Kidney (tissue), 14 donors: ENCODE measurements around the gene ADAMTS20. TPM values are rescaled to one million over a fixed set of nuclear protein-coding genes. Genes with fewer than 3 reads are reported as not detected.

ENCODE experiments used
- DNase-seq, 5 donors: peaks; one replicate each; pipeline ENCODE4 v3.0.0-alpha.2; 2013 to 2020
- FAIRE-seq: peaks from 2 replicates; lab custom pipeline; 2012; peaks lifted over from hg19 to GRCh38; lab: Jason Lieb, UNC
- H3K27ac ChIP-seq, 2 donors: one replicate each; pipeline ENCODE4 v1.7.0; 2013; ENCODE audit warnings: low read depth in 2 of 2, low read length in 2 of 2, inconsistent platforms in 1 of 2
- H3K27me3 ChIP-seq: one replicate; pipeline ENCODE4 v1.7.1; 2013; ENCODE audit warnings: low read length, inconsistent platforms; ENCODE audit not compliant: control insufficient read depth, insufficient read depth
- H3K36me3 ChIP-seq, 3 donors: one replicate each; pipeline versions ENCODE4 v1.7.0 to v1.7.1; 2013; ENCODE audit warnings: low read length in 3 of 3, control low read depth in 1 of 3, inconsistent platforms in 1 of 3; ENCODE audit not compliant: insufficient read depth in 3 of 3, control insufficient read depth in 2 of 3
- H3K4me1 ChIP-seq, 3 donors: one replicate each; pipeline versions ENCODE4 v1.7.0 to v1.7.1; 2013; ENCODE audit warnings: low read length in 3 of 3, inconsistent platforms in 1 of 3, low read depth in 1 of 3; ENCODE audit not compliant: control insufficient read depth in 2 of 3, insufficient read depth in 2 of 3
- H3K4me3 ChIP-seq, 3 donors: one replicate each; pipeline versions ENCODE4 v1.7.0 to v1.8.1; 2013; ENCODE audit warnings: low read length in 3 of 3, control low read depth in 1 of 3, inconsistent platforms in 1 of 3
- H3K9ac ChIP-seq, 3 donors: one replicate each; pipeline versions ENCODE4 v1.7.0 to v1.7.1; 2013; ENCODE audit warnings: low read length in 3 of 3, control low read depth in 1 of 3, inconsistent platforms in 1 of 3
- H3K9me3 ChIP-seq, 3 donors: one replicate each; pipeline versions ENCODE4 v1.7.0 to v1.7.1; 2013; ENCODE audit warnings: low read length in 3 of 3, control low read depth in 1 of 3, inconsistent platforms in 1 of 3; ENCODE audit not compliant: control insufficient read depth in 2 of 3, insufficient read depth in 1 of 3
- CTCF ChIP-seq: IDR thresholded peaks from 3 replicates; pipeline ENCODE4 v1.5.1; 2012; ENCODE audit warnings: mild to moderate bottlenecking, moderate library complexity, borderline replicate concordance; ENCODE audit not compliant: insufficient read depth; ENCODE audit errors: extremely low read depth
- intact Hi-C: fragments of 100-400 bp; cut with DNase I; formaldehyde crosslinking; loops from one replicate; pipeline ENCODE4 v1.11.1; 2022
- polyA plus RNA-seq: library from polyadenylated mRNA; stranded (reverse); fragments of 350-450 nt; fragmentation: Illumina TruSeq; extraction: RNeasy Lipid Tissue Mini Kit (QIAGEN cat#74804); gene quantifications from one replicate; pipeline ENCODE4 v1.2.3, GENCODE V29; 2014; ENCODE audit warnings: low read depth, low replicate concordance; ENCODE audit not compliant: insufficient read depth
- total RNA-seq: library from RNA; stranded (reverse); fragmentation: NEBNext Ultra II Directional; extraction: Animal tissue kit (Norgen Biotek cat#: 25700); gene quantifications from one replicate; pipeline ENCODE4 v1.2.1, GENCODE V29; 2021
- donor health status: control.
- donor health status: control.
- donor health status: control.
- donor health status: control.
- donor health status: control.
- donor health status: DM: yes; HTN: yes; CAD: no.
- donor health status: Normal renal cell carcinoma (clear cell type).

Gene ADAMTS20
- total and polyA plus RNA-seq, 2 donors from 2014 or later, result not detected

GRCh38 chr12:43407816-43408645 lies 144.0 kb downstream of the ADAMTS20 start:
- no peak for TF ChIP-seq CTCF
- Histone ChIP-seq H3K27me3 (no peaks in the 10 kb centered on the region), H3K9ac (no peak overlapping the region), H3K9me3 (no peaks in the 10 kb centered on the region), H3K27ac (no peak overlapping the region), H3K4me3 (no peak overlapping the region), H3K36me3 (no peaks in the 10 kb centered on the region), H3K4me1 (no peaks in the 10 kb centered on the region)
- DNase-seq, result peak in 2 of 5 donors; percentile 57 to 59
- FAIRE-seq, result no peak
- intact Hi-C loops, result no loop called here

GRCh38 chr12:43406801-43407200 lies 145.2 kb downstream of the ADAMTS20 start:
- no peak for FAIRE-seq
- no peak overlapping the region for H3K27ac ChIP-seq
- peak in 2 of 5 donors; percentile 51 to 54 for DNase-seq
- TF ChIP-seq CTCF, result no peak
- H3K9ac ChIP-seq, result no peak overlapping the region
- no peaks in the 10 kb centered on the region for H3K27me3 ChIP-seq
- H3K9me3 ChIP-seq, result no peaks in the 10 kb centered on the region
- intact Hi-C loops, result no loop called here
- no peaks in the 10 kb centered on the region for H3K36me3 ChIP-seq
- no peak overlapping the region for H3K4me3 ChIP-seq
- H3K4me1 ChIP-seq, result no peaks in the 10 kb centered on the region

- no peaks in the 10 kb centered on the region for H3K27me3 ChIP-seq
- H3K4me3 ChIP-seq, result no peak overlapping the region
- H3K27ac ChIP-seq, result no peak overlapping the region
- no peak for DNase-seq
- H3K36me3 ChIP-seq, result no peaks in the 10 kb centered on the region
- intact Hi-C loops, result no loop called here
- H3K4me1 ChIP-seq, result no peaks in the 10 kb centered on the region
- FAIRE-seq, result no peak
- no peak overlapping the region for H3K9ac ChIP-seq
- H3K9me3 ChIP-seq, result no peaks in the 10 kb centered on the region
- no peak for TF ChIP-seq CTCF
Observed at GRCh38 chr12:43402436-43402835, 149.6 kb downstream of the ADAMTS20 start.
